ENCODE measurements around the gene WDR31. TPM values are rescaled to one million over a fixed set of nuclear protein-coding genes. Genes with fewer than 3 reads are reported as not detected.

Gene WDR31
- total RNA-seq, 1 donor from 2014 or later, result 2.3 TPM

- no peak for DNase-seq
These were observed 8.3 kb downstream of the WDR31 start for GRCh38 chr9:113331780-113332179.

DNA sequence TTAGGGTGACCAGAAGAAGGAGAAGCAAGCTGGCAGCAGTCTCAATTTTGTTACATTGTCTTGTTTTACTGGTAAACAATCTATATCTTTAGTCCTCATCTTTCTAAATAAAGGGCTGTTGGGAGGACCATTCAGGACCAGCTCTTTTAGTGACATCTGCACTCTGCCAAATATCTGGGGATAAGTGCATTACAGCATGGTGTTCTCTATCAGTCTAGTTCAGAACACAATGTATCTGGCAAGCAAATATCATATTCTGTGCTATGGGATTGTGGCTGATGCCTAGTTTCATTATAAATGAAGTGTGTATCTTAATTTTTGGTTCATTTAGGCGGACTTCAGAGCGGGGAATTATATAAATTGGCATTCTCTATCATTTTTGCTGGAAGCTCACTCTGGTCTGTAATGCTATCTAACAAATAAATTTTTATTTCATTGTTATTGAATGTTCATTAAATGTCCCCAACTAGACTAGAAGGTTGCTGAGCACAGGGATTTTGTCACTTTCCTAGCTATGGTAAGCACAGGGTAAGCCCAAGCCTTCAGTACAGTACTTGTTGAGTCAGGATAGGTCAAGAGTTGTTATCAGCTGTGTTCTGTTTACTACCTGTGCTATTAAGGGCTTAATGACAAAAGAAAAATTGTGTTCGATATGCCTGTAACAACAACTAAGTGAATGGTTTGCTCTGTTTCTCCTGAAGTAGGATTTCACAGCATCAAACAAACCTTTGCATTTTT, 11.9 kb downstream of the WDR31 start:
- DNase-seq, result no peak

DNA sequence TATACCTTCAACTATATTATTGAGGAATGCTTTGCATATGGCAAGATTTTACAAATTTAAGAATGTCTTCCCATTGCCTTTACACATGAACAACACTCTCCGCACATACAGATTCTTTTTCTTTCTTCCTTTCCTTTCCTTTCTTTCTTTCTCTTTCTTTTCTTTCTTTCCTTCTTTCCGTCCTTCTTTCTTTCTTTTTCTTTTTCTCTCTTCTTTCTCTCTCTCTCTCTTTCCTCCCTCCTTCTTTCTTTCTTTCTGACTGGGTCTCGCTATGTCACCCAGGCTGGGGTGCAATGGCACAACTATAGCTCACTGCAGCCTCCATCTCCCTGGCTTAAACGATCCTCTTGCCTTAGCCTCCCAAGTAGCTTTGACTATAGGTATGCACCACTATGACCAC, 13.8 kb downstream of the WDR31 start:
- DNase-seq, result no peak

DNA sequence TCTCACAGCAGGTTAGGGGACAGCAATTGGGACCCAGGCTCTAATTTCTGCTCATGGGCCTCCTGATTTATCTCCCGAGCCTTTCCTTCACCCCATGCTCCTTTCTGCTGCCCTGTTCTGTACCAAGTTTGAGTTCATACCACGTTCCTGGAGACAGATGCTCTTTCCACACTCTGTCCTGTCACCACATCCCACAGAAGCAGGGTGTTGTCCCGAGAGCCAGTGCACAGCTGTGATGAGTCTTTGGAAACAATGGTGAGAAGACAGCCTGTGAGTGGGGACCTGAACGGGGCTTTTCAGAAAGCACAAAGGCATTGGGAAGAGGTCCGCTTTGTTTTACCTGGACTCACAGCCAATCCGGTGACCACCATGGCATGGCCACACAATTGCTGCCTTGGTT, 17.4 kb downstream of the WDR31 start:
- no peak for DNase-seq

DNA sequence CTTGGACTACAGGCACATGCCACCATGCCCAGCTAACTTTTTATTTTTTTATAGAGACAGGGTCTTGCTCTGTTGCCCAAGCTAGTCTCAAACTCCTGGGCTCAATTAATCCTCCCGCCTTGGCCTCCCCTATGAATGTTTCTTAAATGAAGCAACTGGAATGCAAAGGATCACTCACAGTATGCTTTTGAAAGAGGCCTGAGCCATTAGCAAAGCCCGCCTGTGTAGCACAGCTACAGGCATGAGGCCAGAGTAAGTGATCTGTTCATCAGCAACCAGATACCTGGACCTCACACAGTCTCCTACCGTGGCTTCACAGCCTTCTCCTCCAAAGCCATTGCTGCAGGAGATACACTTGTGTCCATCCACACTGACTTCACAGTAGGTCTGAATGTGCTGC, 20.0 kb downstream of the WDR31 start:
- DNase-seq, result no peak

- no peak for DNase-seq
These were observed 21.0 kb downstream of the WDR31 start for GRCh38 chr9:113319054-113319453.

DNA sequence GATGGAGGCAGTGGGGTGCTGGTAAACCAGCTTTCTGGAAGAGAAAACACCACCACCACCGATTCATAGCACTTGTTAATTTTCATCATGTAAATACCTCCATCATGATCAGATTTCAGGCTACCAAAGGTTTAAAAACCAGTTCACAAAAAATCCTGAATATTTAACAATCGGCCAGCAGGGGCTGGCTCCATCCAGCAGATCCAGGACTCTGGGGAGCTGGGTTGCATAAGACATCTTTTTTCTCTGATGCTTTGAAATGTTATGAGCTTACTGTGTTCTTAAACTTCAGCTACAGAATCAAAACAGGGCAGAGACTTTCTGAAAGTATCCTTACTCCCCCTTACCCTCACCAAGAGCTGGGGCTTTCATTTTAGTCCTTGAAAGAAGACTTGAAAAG, 22.3 kb downstream of the WDR31 start:
- DNase-seq, result no peak

DNA sequence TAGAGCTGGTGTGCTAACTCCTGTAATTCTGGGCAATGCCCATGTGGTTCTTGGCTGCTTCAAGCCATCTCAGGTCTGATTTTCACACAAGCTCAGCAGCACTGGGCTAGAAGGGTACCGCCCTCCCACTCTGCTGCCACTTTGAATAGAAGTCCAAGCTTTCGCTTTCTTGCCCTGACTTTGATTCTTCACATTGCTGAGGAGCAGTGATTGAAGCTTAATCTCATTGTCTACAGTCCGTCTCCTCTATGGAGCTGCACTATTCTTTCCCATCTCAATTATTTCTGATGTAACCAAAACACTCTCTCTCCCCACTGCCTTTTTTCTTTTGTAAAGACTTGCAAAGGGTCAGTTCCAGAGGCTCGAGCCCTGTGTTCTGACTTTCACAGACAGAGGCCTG, 24.0 kb downstream of the WDR31 start:
- DNase-seq, result no peak

GRCh38 chr9:113315231-113315630, 24.8 kb downstream of the WDR31 start:
- no peak for DNase-seq

DNA sequence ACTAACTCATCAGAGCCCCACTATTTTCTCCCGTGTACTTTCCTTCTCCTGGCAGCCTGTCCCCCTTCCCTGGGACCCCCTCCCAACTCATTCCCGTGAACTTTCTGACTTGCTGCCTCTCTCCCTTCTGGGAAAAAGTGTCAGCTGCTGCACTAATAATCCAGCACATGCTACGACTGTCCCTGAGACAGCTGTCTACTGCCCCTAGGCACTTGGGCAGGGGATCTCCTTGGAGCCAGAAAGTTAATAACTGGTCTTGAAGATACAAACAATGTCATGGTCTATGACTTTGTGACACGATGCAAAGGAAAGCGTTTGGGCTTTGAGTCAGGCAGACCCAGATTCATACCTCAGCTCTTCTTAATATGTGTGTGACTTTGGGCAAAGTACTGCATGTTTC, 26.8 kb downstream of the WDR31 start:
- DNase-seq, result no peak

- no peak for DNase-seq
These were observed 28.1 kb downstream of the WDR31 start for GRCh38 chr9:113311961-113312360.

DNA sequence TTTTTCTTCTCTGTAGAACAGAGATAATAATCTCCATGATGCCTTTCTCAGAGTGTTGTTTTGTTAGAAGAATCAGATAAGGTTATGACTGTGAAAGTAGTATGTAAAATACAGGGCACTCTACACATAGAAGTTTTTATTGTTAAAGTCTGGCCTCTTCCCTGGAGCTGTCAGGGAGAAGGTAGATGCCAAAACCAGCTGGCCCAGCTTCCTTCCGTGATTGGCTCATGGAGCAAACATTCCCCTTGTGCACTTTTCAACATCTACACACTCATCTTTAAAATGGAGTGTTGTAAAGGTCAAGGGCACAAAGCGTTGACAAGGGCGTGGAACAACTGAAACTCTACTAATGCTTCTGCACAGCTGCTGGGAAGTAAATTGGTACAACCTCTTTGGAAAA, 29.5 kb downstream of the WDR31 start:
- no peak for DNase-seq

- DNase-seq, result peak; percentile 14
These were observed 30.8 kb downstream of the WDR31 start for GRCh38 chr9:113309204-113309813.

DNA sequence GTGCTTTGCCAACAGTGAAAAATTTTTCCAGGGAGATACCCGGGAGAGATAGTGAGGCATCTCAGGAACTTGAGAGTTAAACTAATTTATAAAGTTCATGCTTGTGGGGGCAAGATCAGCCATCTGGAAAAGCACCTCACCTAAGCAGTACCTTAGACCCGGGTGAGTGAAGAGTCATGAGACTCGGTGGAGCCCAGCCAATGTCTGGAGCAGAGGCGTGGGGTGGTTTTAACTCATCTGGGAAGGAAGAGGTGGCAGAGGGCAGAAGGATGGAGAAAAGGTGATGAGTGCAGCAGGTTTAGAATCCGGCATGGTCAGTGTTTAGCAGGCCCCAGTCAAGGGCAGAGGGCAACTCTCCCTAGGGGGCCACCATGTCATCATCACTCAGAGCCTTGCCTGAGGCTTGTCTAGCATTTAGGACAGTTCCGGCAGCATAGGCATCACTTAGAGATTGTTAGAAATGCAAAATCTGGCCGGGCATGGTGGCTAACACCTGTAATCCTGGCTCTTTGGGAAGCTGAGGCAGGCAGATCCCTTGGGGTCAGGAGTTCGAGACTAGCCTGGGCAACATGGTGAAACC, 32.6 kb downstream of the WDR31 start:
- DNase-seq, result no peak

GRCh38 chr9:113306566-113306965, 33.5 kb downstream of the WDR31 start:
- no peak for DNase-seq

GRCh38 chr9:113302792-113303418, 37.2 kb downstream of the WDR31 start, which contains the start of gene RNF183:
Gene RNF183, minus strand, starts transcription at chr9:113303376. Its CDS starts 5,192 bp downstream, at chr9:113298184.
- no peak for DNase-seq

GRCh38 chr9:113301548-113301947, 38.5 kb downstream of the WDR31 start:
- no peak for DNase-seq

GRCh38 chr9:113299800-113300292, 40.2 kb downstream of the WDR31 start:
- DNase-seq, result no peak

DNA sequence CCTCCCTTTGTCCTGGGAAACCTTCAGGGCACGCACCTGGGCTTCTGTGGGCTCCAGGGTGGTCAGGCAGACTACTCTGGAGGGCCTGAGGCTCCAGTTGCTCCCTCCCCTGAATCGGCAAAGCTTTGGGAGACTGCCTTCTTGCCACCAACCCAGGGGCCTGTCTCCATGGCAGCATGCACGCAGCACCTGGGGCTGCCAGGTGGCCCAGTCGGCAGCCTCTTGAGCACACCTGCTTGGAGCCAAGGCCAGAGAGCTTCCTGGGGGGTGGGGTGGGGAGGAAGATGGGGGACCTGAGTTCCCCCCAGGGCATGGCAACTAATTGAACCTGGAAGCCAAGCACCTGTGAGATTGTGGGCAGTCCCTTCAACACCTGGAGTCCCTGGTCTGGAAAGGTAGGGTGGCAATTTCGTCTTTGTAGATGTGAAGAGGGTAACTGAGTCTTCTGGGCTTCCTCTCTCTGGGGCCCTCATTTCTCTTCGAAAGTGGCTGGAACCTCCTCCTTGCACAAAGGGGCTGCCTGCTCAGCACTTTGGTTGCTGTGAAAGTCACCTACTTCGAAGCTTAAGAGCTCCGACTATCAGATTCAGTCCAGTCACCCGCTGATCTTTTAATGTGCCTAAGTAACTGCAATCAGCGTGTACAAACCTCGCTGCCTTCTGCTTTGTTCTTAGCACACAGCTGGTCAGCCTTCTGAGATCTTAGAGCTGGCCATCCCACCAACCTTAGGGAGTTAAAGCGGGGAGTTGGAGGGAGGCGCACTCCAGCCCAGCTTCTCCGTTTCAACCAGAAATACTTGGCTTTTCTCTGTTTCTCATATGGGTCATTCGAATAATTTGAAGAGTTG, 40.9 kb downstream of the WDR31 start:
- DNase-seq, result no peak

GRCh38 chr9:113298311-113298710, 41.8 kb downstream of the WDR31 start:
- no peak for DNase-seq

DNA sequence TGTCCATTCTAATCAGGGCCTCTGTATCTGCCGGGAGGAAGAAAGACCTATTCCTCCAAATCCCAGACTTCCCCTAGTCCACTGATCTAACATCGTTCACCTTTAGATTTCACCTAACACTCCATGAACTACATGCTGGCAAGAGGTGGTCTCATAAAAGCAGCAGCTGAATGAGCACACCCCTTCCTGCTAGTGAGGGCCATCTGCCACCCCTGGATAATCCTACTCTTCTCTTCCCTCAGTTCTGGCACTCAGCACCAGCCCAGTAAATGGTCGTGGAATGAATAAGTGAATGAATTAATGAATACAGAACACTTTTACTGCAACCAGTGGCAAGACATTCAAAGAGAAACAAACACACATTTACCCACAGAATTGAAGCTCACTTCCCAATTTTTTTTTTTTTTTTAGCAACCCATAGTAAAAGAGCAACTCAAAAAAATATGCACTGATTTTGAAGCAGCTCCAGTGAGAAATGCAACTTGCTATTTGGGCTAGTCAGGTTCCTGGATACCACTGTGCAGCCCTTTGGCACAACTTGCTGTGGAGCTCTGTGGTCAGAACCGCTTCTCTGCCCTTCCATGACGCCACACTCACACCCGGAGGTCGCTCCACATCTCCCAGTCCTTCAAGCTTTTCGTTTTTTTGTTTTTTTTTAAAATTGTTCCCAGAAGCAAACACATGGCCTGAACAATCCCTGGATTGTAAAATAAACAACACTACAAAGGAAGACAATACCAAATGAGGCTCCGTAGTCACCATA, 43.1 kb downstream of the WDR31 start:
- DNase-seq, result no peak
